BE2C (cell line): ENCODE measurements around the gene ENPP7.
A peak's percentile ranks its signal among the peaks of the same experiment; 100 is the strongest.

ENCODE experiments used
- DNase-seq: peaks from one replicate; pipeline ENCODE4 v3.0.0-alpha.2; 2020
- H3K27me3 ChIP-seq: fragments of 250-450 bp; sonication (Bioruptor Pico); 2 replicates; pipeline ENCODE4 v1.5.1; 2020; ENCODE audit warnings: mild to moderate bottlenecking
- H3K36me3 ChIP-seq: fragments of 250-450 bp; sonication (Bioruptor Pico); 2 replicates; pipeline ENCODE4 v1.5.1; 2020; ENCODE audit warnings: mild to moderate bottlenecking
- H3K4me1 ChIP-seq: fragments of 250-450 bp; sonication (Bioruptor Pico); 2 replicates; pipeline ENCODE4 v1.5.1; 2020
- H3K4me3 ChIP-seq: 2 replicates; pipeline ENCODE4 v1.5.1; 2011; ENCODE audit warnings: low read depth, low read length
- H3K9me3 ChIP-seq: fragments of 250-450 bp; sonication (Bioruptor Pico); 2 replicates; pipeline ENCODE4 v1.5.1; 2020
- CTCF ChIP-seq: IDR thresholded peaks from 2 replicates; pipeline ENCODE4 v1.5.1; 2012; ENCODE audit warnings: mild to moderate bottlenecking, low read depth, low read length

Gene ENPP7

DNA sequence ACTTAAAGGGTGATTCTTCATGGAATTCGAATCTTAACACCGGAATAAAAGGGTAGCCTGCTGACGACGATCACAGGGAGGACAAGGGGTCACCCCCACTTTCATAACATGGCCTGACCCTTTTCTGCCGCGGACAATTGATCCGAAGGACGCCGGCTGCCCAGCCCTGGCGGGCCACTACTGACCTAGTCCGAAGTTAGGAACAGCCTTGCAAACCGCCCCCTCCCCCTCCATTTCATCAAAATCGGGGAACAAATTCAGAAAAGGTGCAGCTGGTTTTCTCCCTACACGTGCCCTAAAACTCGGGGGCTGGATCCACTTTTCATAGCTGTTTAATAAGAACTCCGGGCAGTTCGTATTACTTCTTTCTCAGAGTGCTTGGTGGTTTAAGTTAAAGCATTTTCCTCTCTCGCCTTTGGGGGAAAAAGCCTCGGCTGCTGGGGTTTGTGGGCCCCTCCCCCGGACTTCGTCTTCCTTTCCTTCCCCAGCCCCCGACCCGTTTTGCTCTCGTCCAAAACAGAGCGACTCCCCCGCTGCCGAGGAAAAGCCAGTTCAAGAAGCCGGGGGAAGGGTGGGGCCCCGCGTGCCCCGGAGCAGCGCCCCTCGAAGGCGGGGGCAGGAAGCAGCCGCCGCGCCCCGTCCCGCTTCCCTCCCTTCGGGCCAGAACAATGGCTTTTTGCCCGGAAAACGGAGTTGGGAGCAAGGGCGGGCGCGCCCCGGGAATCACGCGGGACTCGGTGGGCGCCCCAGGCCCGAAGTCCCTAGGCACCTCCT is 46.6 kb downstream of the ENPP7 start:
- Histone ChIP-seq H3K9me3 (no peaks in the 10 kb centered on the region), H3K27me3 (no peaks in the 10 kb centered on the region), H3K4me1 (peaks cover 7% of the 10 kb centered on the region), H3K36me3 (peaks cover 28% of the 10 kb centered on the region), H3K4me3 (peak overlapping the region; percentile 60)
- peak; percentile 26; the same call in 1 of the 2 replicates for TF ChIP-seq CTCF
- DNase-seq: peak; percentile 71

DNA sequence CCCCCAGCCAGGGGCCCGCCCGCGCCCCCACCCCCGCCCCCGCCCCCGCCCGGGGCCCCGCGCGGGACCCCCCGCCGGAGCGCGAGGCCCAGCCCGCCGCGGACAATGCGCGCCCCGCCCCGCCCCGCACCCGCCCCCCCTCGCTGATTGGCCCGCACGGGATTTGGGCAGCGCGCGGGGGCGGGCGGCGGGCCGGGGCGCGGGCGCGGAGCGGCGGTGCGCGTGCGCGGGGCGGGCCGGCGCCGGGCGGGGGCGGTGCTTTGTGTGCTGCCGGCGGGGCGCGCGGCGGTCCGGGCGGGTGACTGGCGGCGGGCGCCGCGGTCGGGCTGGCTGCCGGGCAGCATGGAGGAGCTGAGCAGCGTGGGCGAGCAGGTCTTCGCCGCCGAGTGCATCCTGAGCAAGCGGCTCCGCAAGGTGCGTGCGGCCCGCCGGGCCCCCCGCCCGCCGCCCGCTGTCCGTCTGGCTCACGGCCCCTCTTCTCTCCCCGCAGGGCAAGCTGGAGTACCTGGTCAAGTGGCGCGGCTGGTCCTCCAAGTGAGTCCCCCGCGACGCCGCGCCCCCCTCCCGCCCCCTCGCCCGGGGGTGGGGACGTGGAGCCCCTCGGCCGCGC is 47.3 kb downstream of the ENPP7 start, which contains the start of gene CBX2:
Gene CBX2 (plus strand): TSS at position 255 of the 610 bp plus-strand sequence. CDS start 88 bp downstream, at position 343.
- H3K9me3 ChIP-seq: no peaks in the 10 kb centered on the region
- H3K4me1 ChIP-seq: peaks cover 7% of the 10 kb centered on the region
- peak within 1 kb of the TSS; percentile 76 for H3K4me3 ChIP-seq
- TF ChIP-seq CTCF: no peak
- peak; percentile 90 for DNase-seq
- peaks cover 32% of the 10 kb centered on the region for H3K36me3 ChIP-seq
- H3K27me3 ChIP-seq: no peaks in the 10 kb centered on the region

DNA sequence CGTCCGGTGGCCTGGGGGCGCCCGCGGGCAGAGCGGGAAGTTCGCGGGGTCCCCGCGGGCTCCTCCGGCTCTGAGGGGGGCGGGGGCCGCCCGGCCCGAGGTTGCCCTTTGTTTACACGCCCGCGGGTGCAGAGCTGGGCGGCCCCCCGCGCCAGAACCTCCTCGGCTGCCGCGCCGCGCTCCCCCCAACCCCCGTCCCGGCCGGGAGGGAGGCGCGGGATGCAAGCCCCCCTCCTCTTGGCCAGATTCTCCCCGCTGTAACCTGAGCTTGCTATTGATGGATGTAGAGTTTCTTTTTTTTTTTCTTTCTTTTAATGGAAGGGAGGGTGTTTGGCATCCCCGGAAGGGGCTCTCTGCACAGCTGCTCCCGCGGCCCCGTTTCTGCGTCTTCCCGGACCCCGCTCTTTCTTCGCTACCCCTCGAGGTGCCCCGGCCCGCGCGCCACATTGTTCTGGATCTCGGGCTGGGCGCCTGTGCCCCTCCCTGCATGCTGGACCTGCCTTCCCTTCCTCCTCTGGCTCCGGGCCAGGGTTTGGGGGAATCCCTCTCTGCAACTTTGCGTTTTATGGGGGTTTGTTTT is 47.9 kb downstream of the ENPP7 start:
- Histone ChIP-seq H3K4me1 (peaks cover 7% of the 10 kb centered on the region), H3K4me3 (peak overlapping the region; percentile 76), H3K36me3 (peaks cover 32% of the 10 kb centered on the region), H3K27me3 (no peaks in the 10 kb centered on the region), H3K9me3 (no peaks in the 10 kb centered on the region)
- DNase-seq: peak; percentile 65
- no peak for TF ChIP-seq CTCF

DNA sequence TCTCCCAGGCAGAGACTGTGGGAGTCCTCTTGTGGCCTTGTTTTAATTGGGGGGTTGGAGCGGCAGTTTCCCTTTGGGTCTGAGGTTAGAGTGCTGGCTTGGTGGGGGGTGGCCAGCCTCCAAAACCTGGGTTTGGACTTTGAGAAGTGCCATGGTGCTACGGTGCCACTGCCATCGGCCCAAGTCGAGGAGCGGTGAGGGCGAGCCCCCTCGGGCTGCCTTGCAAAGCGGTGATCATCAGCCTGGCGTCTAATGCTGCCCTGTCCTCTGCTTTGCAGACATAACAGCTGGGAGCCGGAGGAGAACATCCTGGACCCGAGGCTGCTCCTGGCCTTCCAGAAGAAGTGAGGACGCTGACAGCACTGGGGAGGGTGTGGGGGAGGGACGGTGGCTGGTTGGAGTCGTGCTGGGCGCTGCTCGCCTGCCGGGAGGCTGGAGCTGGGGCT is 48.4 kb downstream of the ENPP7 start:
- peak overlapping the region; percentile 76 for H3K4me3 ChIP-seq
- peaks cover 7% of the 10 kb centered on the region for H3K4me1 ChIP-seq
- no peaks in the 10 kb centered on the region for H3K9me3 ChIP-seq
- TF ChIP-seq CTCF: no peak
- peaks cover 36% of the 10 kb centered on the region for H3K36me3 ChIP-seq
- H3K27me3 ChIP-seq: no peaks in the 10 kb centered on the region
- no peak for DNase-seq

- peaks cover 43% of the 10 kb centered on the region for H3K36me3 ChIP-seq
- no peaks in the 10 kb centered on the region for H3K9me3 ChIP-seq
- H3K4me1 ChIP-seq: peaks cover 7% of the 10 kb centered on the region
- peak overlapping the region; percentile 76; the same call in 1 of the 2 replicates for H3K4me3 ChIP-seq
- no peaks in the 10 kb centered on the region for H3K27me3 ChIP-seq
- no peak for DNase-seq
- TF ChIP-seq CTCF: no peak
These were observed 49.1 kb downstream of the ENPP7 start for GRCh38 chr17:79779661-79780365.
